PFSK-1 (cell line): ENCODE measurements around the gene IGSF5.

Experiments
- FOXP2 ChIP-seq: optimal IDR thresholded peaks from 2 replicates; pipeline ENCODE3; 2011; ENCODE audit warnings: borderline replicate concordance, control low read depth, inconsistent platforms; ENCODE audit not compliant: insufficient read depth; ENCODE audit errors: extremely low read length, extremely low read depth
- POLR2AphosphoS5 ChIP-seq: IDR thresholded peaks from 2 replicates; pipeline ENCODE4 v1.6.1; 2012; ENCODE audit warnings: low read depth, mild to moderate bottlenecking, control low read depth, low read length, moderate library complexity
- REST ChIP-seq, 2 experiments: IDR thresholded peaks; 2 replicates each; pipeline versions ENCODE4 v1.6.1 to v1.8.0; 2011 to 2012; ENCODE audit warnings: low read depth in 2 of 2, low read length in 2 of 2, control low read depth in 1 of 2, inconsistent platforms in 1 of 2, mild to moderate bottlenecking in 1 of 2, moderate library complexity in 1 of 2; ENCODE audit not compliant: insufficient read depth in 1 of 2
- SIN3A ChIP-seq: IDR thresholded peaks from 2 replicates; pipeline ENCODE4 v1.6.1; 2012; ENCODE audit warnings: mild to moderate bottlenecking, low read length, moderate library complexity, borderline replicate concordance; ENCODE audit not compliant: insufficient read depth
- TAF1 ChIP-seq: IDR thresholded peaks from 2 replicates; pipeline ENCODE4 v1.6.1; 2012; ENCODE audit warnings: low read length, control low read depth, borderline replicate concordance; ENCODE audit not compliant: insufficient read depth

The IGSF5 gene

GRCh38 chr21:39705849-39706248 lies 39.1 kb upstream of the IGSF5 start:
- TF ChIP-seq REST (IDR thresholded peaks at IDR 0.05; ENCODE audit: insufficient read depth in 1 of 2, low read depth in 2 of 2, low read length in 2 of 2), result no peak
- no peak for TF ChIP-seq TAF1
- TF ChIP-seq FOXP2, result no peak
- TF ChIP-seq POLR2AphosphoS5, result no peak
- no peak for TF ChIP-seq SIN3A

GRCh38 chr21:39707316-39707715 lies 37.7 kb upstream of the IGSF5 start:
- no peak for TF ChIP-seq POLR2AphosphoS5
- no peak for TF ChIP-seq FOXP2
- TF ChIP-seq REST (IDR thresholded peaks at IDR 0.05; ENCODE audit: insufficient read depth in 1 of 2, low read depth in 2 of 2, low read length in 2 of 2), result no peak
- no peak for TF ChIP-seq SIN3A
- no peak for TF ChIP-seq TAF1

GRCh38 chr21:39710866-39711265 lies 34.1 kb upstream of the IGSF5 start:
- no peak for TF ChIP-seq POLR2AphosphoS5
- no peak for TF ChIP-seq SIN3A
- TF ChIP-seq TAF1, result no peak
- no peak for TF ChIP-seq REST (IDR thresholded peaks at IDR 0.05; ENCODE audit: insufficient read depth in 1 of 2, low read depth in 2 of 2, low read length in 2 of 2)
- TF ChIP-seq FOXP2, result no peak

GRCh38 chr21:39712273-39712672 lies 32.7 kb upstream of the IGSF5 start:
- no peak for TF ChIP-seq SIN3A

- TF ChIP-seq REST (IDR thresholded peaks at IDR 0.05; ENCODE audit: insufficient read depth in 1 of 2, low read depth in 2 of 2, low read length in 2 of 2) (no peak), SIN3A (no peak), POLR2AphosphoS5 (no peak), TAF1 (no peak), FOXP2 (no peak)
Observed at GRCh38 chr21:39712976-39713375, 32.0 kb upstream of the IGSF5 start.

GRCh38 chr21:39713905-39714304 lies 31.1 kb upstream of the IGSF5 start:
- TF ChIP-seq SIN3A, result no peak
- TF ChIP-seq POLR2AphosphoS5, result no peak
- TF ChIP-seq REST (IDR thresholded peaks at IDR 0.05; ENCODE audit: insufficient read depth in 1 of 2, low read depth in 2 of 2, low read length in 2 of 2), result no peak
- TF ChIP-seq FOXP2, result no peak
- TF ChIP-seq TAF1, result no peak
